ENCODE measurements around the gene CFAP43.

DNA sequence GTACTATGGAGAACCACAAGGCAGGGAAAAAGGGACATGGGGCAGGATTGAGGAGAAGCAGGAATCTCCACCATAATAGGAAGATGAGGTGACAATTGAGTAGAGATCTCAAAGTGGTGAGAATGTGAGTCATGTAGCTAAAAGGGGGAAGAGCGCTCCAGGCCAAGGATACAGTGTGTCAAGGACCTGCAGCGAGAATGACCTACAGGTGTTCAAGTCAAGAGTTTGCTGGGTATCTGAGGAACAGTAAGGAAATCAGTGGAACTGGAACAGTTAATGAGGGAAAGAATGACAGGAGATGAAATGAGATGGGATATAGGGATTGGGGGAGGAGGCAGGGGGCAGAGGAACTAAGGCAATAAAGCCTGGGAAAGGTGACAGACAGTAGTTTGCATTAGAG lies 76.6 kb downstream of the CFAP43 start:
- no peak for TF ChIP-seq POLR2AphosphoS5 (IDR thresholded peaks at IDR 0.05; ENCODE audit: low read depth, low read length)
- TF ChIP-seq, protein P1, sequence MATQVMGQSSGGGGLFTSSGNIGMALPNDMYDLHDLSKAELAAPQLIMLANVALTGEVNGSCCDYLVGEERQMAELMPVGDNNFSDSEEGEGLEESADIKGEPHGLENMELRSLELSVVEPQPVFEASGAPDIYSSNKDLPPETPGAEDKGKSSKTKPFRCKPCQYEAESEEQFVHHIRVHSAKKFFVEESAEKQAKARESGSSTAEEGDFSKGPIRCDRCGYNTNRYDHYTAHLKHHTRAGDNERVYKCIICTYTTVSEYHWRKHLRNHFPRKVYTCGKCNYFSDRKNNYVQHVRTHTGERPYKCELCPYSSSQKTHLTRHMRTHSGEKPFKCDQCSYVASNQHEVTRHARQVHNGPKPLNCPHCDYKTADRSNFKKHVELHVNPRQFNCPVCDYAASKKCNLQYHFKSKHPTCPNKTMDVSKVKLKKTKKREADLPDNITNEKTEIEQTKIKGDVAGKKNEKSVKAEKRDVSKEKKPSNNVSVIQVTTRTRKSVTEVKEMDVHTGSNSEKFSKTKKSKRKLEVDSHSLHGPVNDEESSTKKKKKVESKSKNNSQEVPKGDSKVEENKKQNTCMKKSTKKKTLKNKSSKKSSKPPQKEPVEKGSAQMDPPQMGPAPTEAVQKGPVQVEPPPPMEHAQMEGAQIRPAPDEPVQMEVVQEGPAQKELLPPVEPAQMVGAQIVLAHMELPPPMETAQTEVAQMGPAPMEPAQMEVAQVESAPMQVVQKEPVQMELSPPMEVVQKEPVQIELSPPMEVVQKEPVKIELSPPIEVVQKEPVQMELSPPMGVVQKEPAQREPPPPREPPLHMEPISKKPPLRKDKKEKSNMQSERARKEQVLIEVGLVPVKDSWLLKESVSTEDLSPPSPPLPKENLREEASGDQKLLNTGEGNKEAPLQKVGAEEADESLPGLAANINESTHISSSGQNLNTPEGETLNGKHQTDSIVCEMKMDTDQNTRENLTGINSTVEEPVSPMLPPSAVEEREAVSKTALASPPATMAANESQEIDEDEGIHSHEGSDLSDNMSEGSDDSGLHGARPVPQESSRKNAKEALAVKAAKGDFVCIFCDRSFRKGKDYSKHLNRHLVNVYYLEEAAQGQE (IDR thresholded peaks at IDR 0.05; ENCODE audit: insufficient read depth in 1 of 2, low read depth in 2 of 2, low read length in 2 of 2): no peak

Data from PFSK-1 (cell line).